Measurements from ENCODE around the gene FBXL22. TPM values are rescaled to one million over a fixed set of nuclear protein-coding genes. Genes with fewer than 3 reads are reported as not detected.

Gene FBXL22
- total RNA-seq, 1 donor from 2014 or later: 0.48 TPM

- H3K9me3 Mint-ChIP-seq (ENCODE audit: unreplicated experiment): no peaks in the 10 kb centered on the region
- no peak for DNase-seq (ENCODE audit: extremely low spot score, unreplicated experiment)
- no peaks in the 10 kb centered on the region for H3K27me3 Mint-ChIP-seq (ENCODE audit: unreplicated experiment)
- H3K4me1 Mint-ChIP-seq (ENCODE audit: unreplicated experiment): no peaks in the 10 kb centered on the region
- no peak overlapping the region for H3K27ac Mint-ChIP-seq (ENCODE audit: unreplicated experiment)
- peaks cover 63% of the 10 kb centered on the region for H3K36me3 Mint-ChIP-seq (ENCODE audit: unreplicated experiment)
- H3K4me3 Mint-ChIP-seq (ENCODE audit: unreplicated experiment): no peak overlapping the region
- TF ChIP-seq, protein P1, sequence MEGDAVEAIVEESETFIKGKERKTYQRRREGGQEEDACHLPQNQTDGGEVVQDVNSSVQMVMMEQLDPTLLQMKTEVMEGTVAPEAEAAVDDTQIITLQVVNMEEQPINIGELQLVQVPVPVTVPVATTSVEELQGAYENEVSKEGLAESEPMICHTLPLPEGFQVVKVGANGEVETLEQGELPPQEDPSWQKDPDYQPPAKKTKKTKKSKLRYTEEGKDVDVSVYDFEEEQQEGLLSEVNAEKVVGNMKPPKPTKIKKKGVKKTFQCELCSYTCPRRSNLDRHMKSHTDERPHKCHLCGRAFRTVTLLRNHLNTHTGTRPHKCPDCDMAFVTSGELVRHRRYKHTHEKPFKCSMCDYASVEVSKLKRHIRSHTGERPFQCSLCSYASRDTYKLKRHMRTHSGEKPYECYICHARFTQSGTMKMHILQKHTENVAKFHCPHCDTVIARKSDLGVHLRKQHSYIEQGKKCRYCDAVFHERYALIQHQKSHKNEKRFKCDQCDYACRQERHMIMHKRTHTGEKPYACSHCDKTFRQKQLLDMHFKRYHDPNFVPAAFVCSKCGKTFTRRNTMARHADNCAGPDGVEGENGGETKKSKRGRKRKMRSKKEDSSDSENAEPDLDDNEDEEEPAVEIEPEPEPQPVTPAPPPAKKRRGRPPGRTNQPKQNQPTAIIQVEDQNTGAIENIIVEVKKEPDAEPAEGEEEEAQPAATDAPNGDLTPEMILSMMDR (IDR thresholded peaks at IDR 0.05): no peak
These were observed 37.0 kb downstream of the FBXL22 start for GRCh38 chr15:63634154-63634553.

GRCh38 chr15:63636518-63637061 is 39.4 kb downstream of the FBXL22 start:
- DNase-seq (ENCODE audit: extremely low spot score, unreplicated experiment): no peak
- Mint-ChIP-seq H3K4me1 (ENCODE audit: unreplicated experiment) (no peaks in the 10 kb centered on the region), H3K4me3 (ENCODE audit: unreplicated experiment) (no peak overlapping the region), H3K27me3 (ENCODE audit: unreplicated experiment) (no peaks in the 10 kb centered on the region), H3K27ac (ENCODE audit: unreplicated experiment) (no peak overlapping the region), H3K9me3 (ENCODE audit: unreplicated experiment) (no peaks in the 10 kb centered on the region), H3K36me3 (ENCODE audit: unreplicated experiment) (peaks cover 52% of the 10 kb centered on the region)
- TF ChIP-seq, protein P1 (IDR thresholded peaks at IDR 0.05): no peak

DNA sequence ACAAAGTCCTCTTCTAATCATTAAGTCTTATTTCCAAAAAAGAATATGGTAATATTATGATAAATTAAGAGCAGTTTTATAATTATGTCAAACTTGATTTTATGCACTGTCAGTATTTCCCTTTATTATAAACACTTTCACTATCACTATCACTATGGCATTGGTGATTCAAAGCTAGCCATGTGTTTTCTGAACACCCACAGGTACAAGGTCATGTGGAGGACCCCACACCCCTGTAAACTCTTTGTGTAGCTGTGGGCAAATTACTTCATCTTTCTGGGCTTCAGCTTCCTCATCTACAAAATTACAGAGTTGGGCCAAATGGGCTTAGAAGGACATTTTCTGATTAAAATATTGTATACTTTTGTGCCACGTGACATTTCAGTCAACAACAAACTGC is 41.7 kb downstream of the FBXL22 start:
- H3K36me3 Mint-ChIP-seq (ENCODE audit: unreplicated experiment): peaks cover 46% of the 10 kb centered on the region
- no peaks in the 10 kb centered on the region for H3K9me3 Mint-ChIP-seq (ENCODE audit: unreplicated experiment)
- no peaks in the 10 kb centered on the region for H3K27me3 Mint-ChIP-seq (ENCODE audit: unreplicated experiment)
- TF ChIP-seq, protein P1 (IDR thresholded peaks at IDR 0.05): no peak
- H3K27ac Mint-ChIP-seq (ENCODE audit: unreplicated experiment): no peak overlapping the region
- DNase-seq (ENCODE audit: extremely low spot score, unreplicated experiment): no peak
- H3K4me1 Mint-ChIP-seq (ENCODE audit: unreplicated experiment): no peaks in the 10 kb centered on the region
- H3K4me3 Mint-ChIP-seq (ENCODE audit: unreplicated experiment): no peak overlapping the region

GRCh38 chr15:63640146-63640545 is 43.0 kb downstream of the FBXL22 start:
- TF ChIP-seq, protein P1 (IDR thresholded peaks at IDR 0.05): no peak
- Mint-ChIP-seq H3K27ac (ENCODE audit: unreplicated experiment) (no peak overlapping the region), H3K27me3 (ENCODE audit: unreplicated experiment) (no peaks in the 10 kb centered on the region), H3K36me3 (ENCODE audit: unreplicated experiment) (peaks cover 46% of the 10 kb centered on the region), H3K9me3 (ENCODE audit: unreplicated experiment) (no peaks in the 10 kb centered on the region), H3K4me1 (ENCODE audit: unreplicated experiment) (no peaks in the 10 kb centered on the region), H3K4me3 (ENCODE audit: unreplicated experiment) (no peak overlapping the region)
- no peak for DNase-seq (ENCODE audit: extremely low spot score, unreplicated experiment)

Other genes starting within 250 kb of the FBXL22 start
- gene CA12, start 215.5 kb upstream of the FBXL22 start, total RNA-seq: 0.76 and 0.97 TPM in 2 replicates
- 41.2 and 45.9 TPM in 2 replicates for gene USP3, start 92.8 kb upstream of the FBXL22 start, total RNA-seq
- gene HERC1, start 236.6 kb downstream of the FBXL22 start, total RNA-seq: 93.3 and 100 TPM in 2 replicates